Stomach smooth muscle (tissue), 2 donors: ENCODE data around the gene GPD1L.

Source experiments
- H3K27ac ChIP-seq: one replicate; pipeline ENCODE4 v1.7.0; 2013; ENCODE audit warnings: mild to moderate bottlenecking, low read length, inconsistent platforms
- H3K27me3 ChIP-seq, 2 donors: one replicate each; pipeline ENCODE4 v1.7.0; 2013; ENCODE audit warnings: low read length in 2 of 2; ENCODE audit not compliant: insufficient read depth in 2 of 2, control insufficient read depth in 1 of 2
- H3K36me3 ChIP-seq, 2 donors: one replicate each; pipeline ENCODE4 v1.7.0; 2013; ENCODE audit warnings: low read length in 2 of 2; ENCODE audit not compliant: control insufficient read depth in 2 of 2, insufficient read depth in 2 of 2
- H3K4me1 ChIP-seq: one replicate; pipeline ENCODE4 v1.7.0; 2013; ENCODE audit warnings: low read length; ENCODE audit not compliant: control insufficient read depth, insufficient read depth
- H3K4me3 ChIP-seq, 2 donors: one replicate each; pipeline ENCODE4 v1.7.0; 2013; ENCODE audit warnings: low read length in 2 of 2
- H3K9ac ChIP-seq, 2 donors: one replicate each; pipeline ENCODE4 v1.7.0; 2013; ENCODE audit warnings: low read length in 2 of 2, mild to moderate bottlenecking in 1 of 2
- H3K9me3 ChIP-seq, 2 donors: one replicate each; pipeline ENCODE4 v1.7.0; 2013; ENCODE audit warnings: low read length in 2 of 2; ENCODE audit not compliant: control insufficient read depth in 2 of 2
- donor health status: healthy.
- donor health status: Pancreatic carcinoma.

Gene GPD1L

DNA sequence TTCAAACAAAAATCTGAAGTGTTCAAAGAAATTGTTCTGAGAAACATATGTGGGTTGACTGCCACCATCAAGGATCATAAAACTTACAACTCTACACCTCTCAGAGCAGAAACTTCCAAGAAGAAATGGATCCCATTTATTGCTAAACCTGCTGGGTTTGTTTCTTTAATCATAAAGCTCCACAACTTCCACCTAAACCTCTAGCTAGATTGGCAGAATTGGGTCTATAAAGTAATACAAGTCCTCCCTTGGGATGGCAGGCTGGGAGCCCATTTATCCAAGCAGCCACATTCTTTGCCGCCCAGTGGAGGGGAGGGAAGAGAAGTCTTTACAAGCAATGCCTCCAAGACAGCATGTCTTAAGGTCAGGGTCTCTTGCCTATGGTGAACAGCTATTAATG is 91.6 kb downstream of the GPD1L start:
- Histone ChIP-seq H3K4me1 (peaks cover 3% of the 10 kb centered on the region), H3K9ac (no peak overlapping the region), H3K4me3 (no peak overlapping the region), H3K9me3 (no peaks in the 10 kb centered on the region), H3K27me3 (no peaks in the 10 kb centered on the region), H3K36me3 (no peaks in the 10 kb centered on the region), H3K27ac (no peak overlapping the region)

DNA sequence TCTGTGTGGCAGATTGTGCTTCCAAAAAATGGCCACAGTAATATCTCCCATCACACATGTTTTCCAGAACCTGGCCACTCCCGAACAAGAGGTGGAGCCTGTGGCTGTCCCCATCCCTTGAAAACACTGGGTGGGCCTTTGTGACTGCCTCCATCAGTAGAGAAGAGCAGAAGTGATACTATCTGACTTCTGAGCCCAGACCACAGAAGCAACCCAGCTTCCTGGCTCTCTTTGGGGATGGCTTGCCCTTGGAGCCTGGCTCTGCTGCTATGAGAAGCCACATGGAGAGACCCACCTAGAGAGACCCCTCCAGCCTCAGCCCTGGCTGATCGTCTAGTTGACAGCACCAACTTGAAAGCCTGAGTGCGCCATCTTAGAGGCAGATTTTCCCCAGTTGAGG is 92.3 kb downstream of the GPD1L start:
- Histone ChIP-seq H3K4me1 (peaks cover 3% of the 10 kb centered on the region), H3K27ac (no peak overlapping the region), H3K9ac (no peak overlapping the region), H3K27me3 (no peaks in the 10 kb centered on the region), H3K9me3 (no peaks in the 10 kb centered on the region), H3K36me3 (no peaks in the 10 kb centered on the region), H3K4me3 (no peak overlapping the region)

DNA sequence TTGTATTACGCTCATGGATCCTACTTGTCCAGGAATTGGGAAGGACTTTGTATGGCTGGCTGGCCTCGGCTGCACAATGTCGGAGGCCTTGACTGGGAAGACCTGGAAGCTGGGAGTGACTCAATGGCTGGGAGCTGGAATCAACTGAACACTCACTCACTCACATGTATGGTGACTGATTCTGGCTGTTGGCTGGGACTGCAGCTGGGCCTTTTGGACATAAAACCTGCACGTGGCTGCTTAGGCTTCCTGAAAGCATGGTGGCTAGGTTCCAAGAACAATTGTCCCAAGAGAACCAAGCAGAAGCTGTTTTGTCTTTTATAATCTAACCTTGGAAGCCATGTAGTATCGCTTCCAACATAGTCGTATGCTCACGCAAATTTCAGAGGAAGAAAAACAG is 94.1 kb downstream of the GPD1L start:
- no peak overlapping the region for H3K4me3 ChIP-seq
- H3K27me3 ChIP-seq = no peaks in the 10 kb centered on the region
- no peaks in the 10 kb centered on the region for H3K9me3 ChIP-seq
- no peak overlapping the region for H3K27ac ChIP-seq
- H3K4me1 ChIP-seq = peaks cover 3% of the 10 kb centered on the region
- H3K9ac ChIP-seq = no peak overlapping the region
- no peaks in the 10 kb centered on the region for H3K36me3 ChIP-seq

DNA sequence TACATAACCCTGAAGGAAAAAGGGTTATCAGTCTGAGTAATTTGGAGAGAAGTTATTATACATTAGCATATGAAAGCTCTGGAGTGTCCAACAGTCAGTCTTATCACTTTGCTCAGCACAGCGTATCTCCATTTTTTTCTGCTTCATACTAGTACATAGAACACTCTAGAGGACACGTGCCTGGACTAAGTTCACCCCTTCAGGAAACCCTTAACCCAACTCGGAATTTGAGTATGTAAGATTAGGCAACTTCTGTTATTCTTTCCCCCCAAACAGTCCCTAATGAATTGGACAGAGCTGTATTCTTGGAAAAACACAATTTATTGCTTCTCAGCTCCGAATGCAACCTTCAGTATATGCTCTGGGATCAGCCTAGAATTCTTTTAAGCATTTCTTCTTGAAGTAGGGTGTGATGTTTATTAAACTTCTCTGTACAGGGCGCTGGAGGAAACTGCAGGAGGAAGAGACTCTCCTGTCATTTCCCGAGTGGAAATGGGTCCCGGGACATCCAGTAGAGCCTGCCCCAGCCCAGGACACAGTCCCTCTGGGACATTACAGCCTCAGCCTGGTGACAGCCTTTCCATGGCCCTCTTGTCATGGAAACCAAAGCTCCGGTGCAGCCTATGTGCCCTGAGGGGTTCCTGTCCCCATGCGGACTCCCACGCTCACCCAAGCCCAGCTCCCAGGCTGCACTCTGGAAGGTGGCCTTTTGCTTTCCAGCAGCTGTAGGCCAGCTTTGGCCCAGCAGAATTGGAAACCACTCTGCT is 94.8 kb downstream of the GPD1L start:
- no peaks in the 10 kb centered on the region for H3K36me3 ChIP-seq
- no peaks in the 10 kb centered on the region for H3K27me3 ChIP-seq
- no peak overlapping the region for H3K27ac ChIP-seq
- H3K9ac ChIP-seq = no peak overlapping the region
- no peak overlapping the region for H3K4me3 ChIP-seq
- H3K9me3 ChIP-seq = no peaks in the 10 kb centered on the region
- peaks cover 3% of the 10 kb centered on the region for H3K4me1 ChIP-seq

GRCh38 chr3:32202496-32202895 is 96.1 kb downstream of the GPD1L start:
- no peaks in the 10 kb centered on the region for H3K36me3 ChIP-seq
- H3K27ac ChIP-seq = no peak overlapping the region
- no peak overlapping the region for H3K4me3 ChIP-seq
- H3K9ac ChIP-seq = no peak overlapping the region
- no peaks in the 10 kb centered on the region for H3K9me3 ChIP-seq
- H3K27me3 ChIP-seq = no peaks in the 10 kb centered on the region
- H3K4me1 ChIP-seq = peaks cover 3% of the 10 kb centered on the region

DNA sequence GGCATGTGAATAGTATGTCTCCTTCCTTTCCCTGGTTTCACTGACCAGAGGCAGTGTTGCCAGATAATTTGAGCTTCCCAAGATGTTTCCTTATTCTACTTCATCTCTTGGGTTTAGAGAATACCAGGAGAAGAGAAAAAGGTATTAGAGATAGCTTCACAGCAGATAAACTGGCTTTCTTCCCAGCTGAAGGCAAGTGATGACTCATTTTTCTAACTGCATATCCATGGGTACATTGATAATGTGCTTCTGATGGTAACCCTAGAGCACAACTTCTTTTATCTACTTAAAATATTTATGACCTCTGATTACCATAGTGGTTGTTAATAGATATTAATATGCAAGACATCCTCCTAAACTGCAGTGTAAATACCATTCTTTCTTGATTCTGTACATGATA is 97.4 kb downstream of the GPD1L start:
- Histone ChIP-seq H3K27ac (no peak overlapping the region), H3K9ac (no peak overlapping the region), H3K27me3 (no peaks in the 10 kb centered on the region)

DNA sequence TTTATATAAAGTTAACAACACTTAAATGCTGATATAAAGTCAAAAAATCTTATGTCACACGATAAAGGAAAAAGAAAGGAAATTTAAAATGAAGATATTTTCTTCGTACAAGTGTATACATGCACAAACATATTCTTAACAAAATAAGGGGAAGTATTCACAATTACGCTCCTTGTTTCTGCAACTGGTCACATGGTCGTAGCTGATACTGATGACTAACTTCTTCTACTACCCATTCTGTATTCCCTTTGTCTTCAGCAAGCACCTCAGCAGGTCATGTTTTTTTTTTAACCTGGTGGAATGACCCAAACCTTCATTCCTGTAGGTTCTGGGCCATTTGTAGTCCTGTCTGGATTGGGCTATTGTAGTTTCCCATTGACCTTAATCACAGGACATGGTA is 102.0 kb downstream of the GPD1L start:
- Histone ChIP-seq H3K9me3 (no peaks in the 10 kb centered on the region), H3K27me3 (no peaks in the 10 kb centered on the region), H3K27ac (no peak overlapping the region), H3K4me1 (no peaks in the 10 kb centered on the region), H3K9ac (no peak overlapping the region), H3K4me3 (no peak overlapping the region), H3K36me3 (no peaks in the 10 kb centered on the region)

More for the DNA sequence above, 97.4 kb downstream of the GPD1L start:
- Histone ChIP-seq H3K9me3 (no peaks in the 10 kb centered on the region), H3K4me3 (no peak overlapping the region), H3K36me3 (no peaks in the 10 kb centered on the region), H3K4me1 (peaks cover 3% of the 10 kb centered on the region)

DNA sequence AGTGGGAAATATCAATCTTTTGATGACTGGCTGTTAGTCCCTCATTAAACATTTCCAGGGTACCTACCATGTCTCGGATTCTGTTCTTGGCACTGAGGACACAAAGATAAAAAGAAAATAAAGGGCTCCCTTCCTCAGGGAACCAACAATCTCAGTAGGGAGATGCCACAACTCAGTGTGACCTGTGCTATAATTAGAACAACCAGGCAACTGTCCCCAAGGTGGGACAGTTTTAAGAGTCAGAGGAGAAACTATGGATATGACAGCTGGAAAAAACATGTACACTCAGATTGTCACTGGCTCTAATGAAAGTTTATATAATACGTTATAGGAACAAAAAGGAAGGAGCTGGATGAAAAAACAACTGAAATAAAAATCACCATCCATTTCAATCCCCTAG is 108.8 kb downstream of the GPD1L start:
- Histone ChIP-seq H3K9me3 (peaks cover 0 to 6% of the 10 kb centered on the region in 2 donors), H3K4me3 (no peak overlapping the region), H3K36me3 (no peaks in the 10 kb centered on the region), H3K27ac (no peak overlapping the region), H3K4me1 (no peaks in the 10 kb centered on the region), H3K27me3 (no peaks in the 10 kb centered on the region), H3K9ac (no peak overlapping the region)

- Histone ChIP-seq H3K4me3 (no peak overlapping the region), H3K4me1 (no peaks in the 10 kb centered on the region), H3K27me3 (no peaks in the 10 kb centered on the region), H3K36me3 (no peaks in the 10 kb centered on the region), H3K9me3 (peaks cover 0 to 6% of the 10 kb centered on the region in 2 donors), H3K9ac (no peak overlapping the region), H3K27ac (no peak overlapping the region)
Observed at GRCh38 chr3:32216172-32216783, 109.9 kb downstream of the GPD1L start.

DNA sequence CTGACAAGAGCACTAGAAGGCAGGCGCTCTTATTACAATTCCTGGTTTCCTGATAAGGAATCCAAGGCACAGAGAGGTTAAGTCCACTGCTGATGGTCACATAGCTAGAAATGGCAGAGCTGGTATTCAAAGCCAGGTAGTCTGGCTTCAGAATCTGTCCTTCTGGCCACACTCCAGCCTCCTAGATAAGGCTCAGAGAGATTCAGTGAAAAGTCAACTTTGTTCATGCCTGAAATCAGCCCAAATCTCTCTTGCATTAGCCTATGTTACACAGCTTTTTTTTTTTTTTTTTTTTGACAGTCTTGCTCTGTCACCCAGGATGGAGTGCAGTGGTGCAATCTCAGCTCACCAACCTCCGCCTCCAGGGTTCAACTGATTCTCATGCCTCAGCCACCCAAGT is 110.9 kb downstream of the GPD1L start:
- Histone ChIP-seq H3K4me3 (no peak overlapping the region), H3K9ac (no peak overlapping the region), H3K36me3 (no peaks in the 10 kb centered on the region), H3K4me1 (no peaks in the 10 kb centered on the region), H3K27ac (no peak overlapping the region), H3K9me3 (peaks cover 0 to 6% of the 10 kb centered on the region in 2 donors), H3K27me3 (no peaks in the 10 kb centered on the region)
